Measurements from ENCODE around the gene ADAMTSL5. TPM values are rescaled to one million over a fixed set of nuclear protein-coding genes. Genes with fewer than 3 reads are reported as not detected.

ADAMTSL5 gene
- total and polyA plus RNA-seq, 9 of the 15 experiments (the other 6 are each of a cell fraction or from before 2014, with no cell fraction given): 1.0 to 11.6 (median 4.1) TPM

DNA sequence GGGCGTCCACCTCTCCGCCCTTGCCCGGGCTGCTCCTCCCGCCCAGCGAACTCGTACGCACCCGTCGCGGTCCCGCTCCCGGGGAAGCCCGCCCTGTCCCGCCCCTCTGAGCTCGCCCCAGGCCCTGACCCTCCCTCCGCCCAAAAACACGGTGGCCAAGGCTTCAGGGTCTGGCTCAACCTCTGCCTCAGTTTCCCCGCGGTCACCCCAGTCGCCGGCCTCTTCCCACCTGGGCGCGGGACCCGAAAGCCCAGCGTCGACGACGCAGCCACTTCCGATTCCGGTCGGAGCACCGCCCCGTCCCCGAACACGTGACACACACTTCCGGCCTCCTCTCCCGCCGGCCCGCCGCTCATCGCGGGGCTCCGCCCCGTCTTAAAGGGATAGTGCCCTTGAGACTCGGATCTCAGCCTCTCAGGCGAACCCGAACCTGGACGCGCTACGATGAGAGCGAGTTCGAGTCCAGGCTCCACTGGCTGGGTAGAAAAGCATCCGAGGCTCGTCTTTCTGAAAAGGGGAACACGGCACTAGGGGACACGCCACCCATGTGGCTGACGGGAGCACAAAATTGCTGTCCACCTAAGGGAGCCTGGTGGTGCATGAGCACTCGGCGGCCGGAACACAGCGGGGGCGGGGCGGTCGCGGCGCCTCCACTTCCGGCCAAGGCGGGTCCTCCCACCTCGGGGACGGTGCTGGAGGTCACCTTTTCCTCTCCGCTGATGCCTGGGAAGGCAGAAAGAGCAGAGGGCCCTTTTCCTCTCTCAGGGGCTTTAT lies 33.7 kb downstream of the ADAMTSL5 start, which contains the start of gene C19orf25 (continued):
- TF ChIP-seq C11orf30 (IDR thresholded peaks at IDR 0.05; ENCODE audit: low read depth) (peak; percentile 67; the same call in 1 of the 2 replicates), ZNF764 (CRISPR knock-in tag; IDR thresholded peaks at IDR 0.05; ENCODE audit: low read depth) (peak; percentile 89), RHOXF2B (CRISPR knock-in tag; conservative IDR thresholded peaks at IDR 0.05) (no peak), SP1 (CRISPR knock-in tag; IDR thresholded peaks at IDR 0.05) (peak; percentile 95), TAF1 (IDR thresholded peaks at IDR 0.05; ENCODE audit: control insufficient read depth, extremely low read depth, insufficient read depth, low read length, severe bottlenecking) (peak; percentile 78), NBN (IDR thresholded peaks at IDR 0.05; ENCODE audit: low read depth) (peak; percentile 81; the same call in 1 of the 2 replicates), ZNF197 (CRISPR knock-in tag; IDR thresholded peaks at IDR 0.05; ENCODE audit: low read depth) (no peak), ATF7 (IDR thresholded peaks at IDR 0.05) (peak; percentile 81), ZNF57 (CRISPR knock-in tag; IDR thresholded peaks at IDR 0.05) (no peak)
- TF ChIP-seq, protein P1, sequence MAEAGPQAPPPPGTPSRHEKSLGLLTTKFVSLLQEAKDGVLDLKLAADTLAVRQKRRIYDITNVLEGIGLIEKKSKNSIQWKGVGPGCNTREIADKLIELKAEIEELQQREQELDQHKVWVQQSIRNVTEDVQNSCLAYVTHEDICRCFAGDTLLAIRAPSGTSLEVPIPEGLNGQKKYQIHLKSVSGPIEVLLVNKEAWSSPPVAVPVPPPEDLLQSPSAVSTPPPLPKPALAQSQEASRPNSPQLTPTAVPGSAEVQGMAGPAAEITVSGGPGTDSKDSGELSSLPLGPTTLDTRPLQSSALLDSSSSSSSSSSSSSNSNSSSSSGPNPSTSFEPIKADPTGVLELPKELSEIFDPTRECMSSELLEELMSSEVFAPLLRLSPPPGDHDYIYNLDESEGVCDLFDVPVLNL (CRISPR knock-in tag; IDR thresholded peaks at IDR 0.05; ENCODE audit: low read depth): no peak
- TF ChIP-seq, protein P2, sequence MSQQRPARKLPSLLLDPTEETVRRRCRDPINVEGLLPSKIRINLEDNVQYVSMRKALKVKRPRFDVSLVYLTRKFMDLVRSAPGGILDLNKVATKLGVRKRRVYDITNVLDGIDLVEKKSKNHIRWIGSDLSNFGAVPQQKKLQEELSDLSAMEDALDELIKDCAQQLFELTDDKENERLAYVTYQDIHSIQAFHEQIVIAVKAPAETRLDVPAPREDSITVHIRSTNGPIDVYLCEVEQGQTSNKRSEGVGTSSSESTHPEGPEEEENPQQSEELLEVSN (IDR thresholded peaks at IDR 0.05; ENCODE audit: borderline replicate concordance in 1 of 2, extremely low read depth in 1 of 2, insufficient read depth in 1 of 2, insufficient read length in 1 of 2, low read depth in 1 of 2, low read length in 1 of 2, poor library complexity in 1 of 2, severe bottlenecking in 1 of 2): peak; percentile 96
- TF ChIP-seq, protein P3, sequence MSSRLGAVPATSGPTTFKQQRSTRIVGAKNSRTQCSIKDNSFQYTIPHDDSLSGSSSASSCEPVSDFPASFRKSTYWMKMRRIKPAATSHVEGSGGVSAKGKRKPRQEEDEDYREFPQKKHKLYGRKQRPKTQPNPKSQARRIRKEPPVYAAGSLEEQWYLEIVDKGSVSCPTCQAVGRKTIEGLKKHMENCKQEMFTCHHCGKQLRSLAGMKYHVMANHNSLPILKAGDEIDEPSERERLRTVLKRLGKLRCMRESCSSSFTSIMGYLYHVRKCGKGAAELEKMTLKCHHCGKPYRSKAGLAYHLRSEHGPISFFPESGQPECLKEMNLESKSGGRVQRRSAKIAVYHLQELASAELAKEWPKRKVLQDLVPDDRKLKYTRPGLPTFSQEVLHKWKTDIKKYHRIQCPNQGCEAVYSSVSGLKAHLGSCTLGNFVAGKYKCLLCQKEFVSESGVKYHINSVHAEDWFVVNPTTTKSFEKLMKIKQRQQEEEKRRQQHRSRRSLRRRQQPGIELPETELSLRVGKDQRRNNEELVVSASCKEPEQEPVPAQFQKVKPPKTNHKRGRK (tag; IDR thresholded peaks at IDR 0.05): no peak
- TF ChIP-seq, protein P4, sequence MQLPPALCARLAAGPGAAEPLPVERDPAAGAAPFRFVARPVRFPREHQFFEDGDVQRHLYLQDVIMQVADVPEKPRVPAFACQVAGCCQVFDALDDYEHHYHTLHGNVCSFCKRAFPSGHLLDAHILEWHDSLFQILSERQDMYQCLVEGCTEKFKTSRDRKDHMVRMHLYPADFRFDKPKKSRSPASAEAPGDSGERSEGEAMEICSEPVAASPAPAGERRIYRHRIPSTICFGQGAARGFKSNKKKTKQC (CRISPR knock-in tag; IDR thresholded peaks at IDR 0.05): peak; percentile 63; the same call in 1 of the 2 replicates
- TF ChIP-seq, protein P5, sequence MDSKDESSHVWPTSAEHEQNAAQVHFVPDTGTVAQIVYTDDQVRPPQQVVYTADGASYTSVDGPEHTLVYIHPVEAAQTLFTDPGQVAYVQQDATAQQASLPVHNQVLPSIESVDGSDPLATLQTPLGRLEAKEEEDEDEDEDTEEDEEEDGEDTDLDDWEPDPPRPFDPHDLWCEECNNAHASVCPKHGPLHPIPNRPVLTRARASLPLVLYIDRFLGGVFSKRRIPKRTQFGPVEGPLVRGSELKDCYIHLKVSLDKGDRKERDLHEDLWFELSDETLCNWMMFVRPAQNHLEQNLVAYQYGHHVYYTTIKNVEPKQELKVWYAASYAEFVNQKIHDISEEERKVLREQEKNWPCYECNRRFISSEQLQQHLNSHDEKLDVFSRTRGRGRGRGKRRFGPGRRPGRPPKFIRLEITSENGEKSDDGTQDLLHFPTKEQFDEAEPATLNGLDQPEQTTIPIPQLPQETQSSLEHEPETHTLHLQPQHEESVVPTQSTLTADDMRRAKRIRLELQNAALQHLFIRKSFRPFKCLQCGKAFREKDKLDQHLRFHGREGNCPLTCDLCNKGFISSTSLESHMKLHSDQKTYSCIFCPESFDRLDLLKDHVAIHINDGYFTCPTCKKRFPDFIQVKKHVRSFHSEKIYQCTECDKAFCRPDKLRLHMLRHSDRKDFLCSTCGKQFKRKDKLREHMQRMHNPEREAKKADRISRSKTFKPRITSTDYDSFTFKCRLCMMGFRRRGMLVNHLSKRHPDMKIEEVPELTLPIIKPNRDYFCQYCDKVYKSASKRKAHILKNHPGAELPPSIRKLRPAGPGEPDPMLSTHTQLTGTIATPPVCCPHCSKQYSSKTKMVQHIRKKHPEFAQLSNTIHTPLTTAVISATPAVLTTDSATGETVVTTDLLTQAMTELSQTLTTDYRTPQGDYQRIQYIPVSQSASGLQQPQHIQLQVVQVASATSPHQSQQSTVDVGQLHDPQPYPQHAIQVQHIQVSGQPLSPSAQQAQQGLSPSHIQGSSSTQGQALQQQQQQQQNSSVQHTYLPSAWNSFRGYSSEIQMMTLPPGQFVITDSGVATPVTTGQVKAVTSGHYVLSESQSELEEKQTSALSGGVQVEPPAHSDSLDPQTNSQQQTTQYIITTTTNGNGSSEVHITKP (IDR thresholded peaks at IDR 0.05; ENCODE audit: partially characterized antibody): peak; percentile 70
- TF ChIP-seq, protein P6, sequence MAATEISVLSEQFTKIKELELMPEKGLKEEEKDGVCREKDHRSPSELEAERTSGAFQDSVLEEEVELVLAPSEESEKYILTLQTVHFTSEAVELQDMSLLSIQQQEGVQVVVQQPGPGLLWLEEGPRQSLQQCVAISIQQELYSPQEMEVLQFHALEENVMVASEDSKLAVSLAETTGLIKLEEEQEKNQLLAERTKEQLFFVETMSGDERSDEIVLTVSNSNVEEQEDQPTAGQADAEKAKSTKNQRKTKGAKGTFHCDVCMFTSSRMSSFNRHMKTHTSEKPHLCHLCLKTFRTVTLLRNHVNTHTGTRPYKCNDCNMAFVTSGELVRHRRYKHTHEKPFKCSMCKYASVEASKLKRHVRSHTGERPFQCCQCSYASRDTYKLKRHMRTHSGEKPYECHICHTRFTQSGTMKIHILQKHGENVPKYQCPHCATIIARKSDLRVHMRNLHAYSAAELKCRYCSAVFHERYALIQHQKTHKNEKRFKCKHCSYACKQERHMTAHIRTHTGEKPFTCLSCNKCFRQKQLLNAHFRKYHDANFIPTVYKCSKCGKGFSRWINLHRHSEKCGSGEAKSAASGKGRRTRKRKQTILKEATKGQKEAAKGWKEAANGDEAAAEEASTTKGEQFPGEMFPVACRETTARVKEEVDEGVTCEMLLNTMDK (IDR thresholded peaks at IDR 0.05; ENCODE audit: borderline replicate concordance, insufficient read depth, low read depth, low read length, poor library complexity, severe bottlenecking): no peak
